Skin of body (tissue), 2 donors: Measurements from ENCODE around the gene MARS1. TPM values are rescaled to one million over a fixed set of nuclear protein-coding genes. Genes with fewer than 3 reads are reported as not detected.

ENCODE experiments used
- DNase-seq: peaks from one replicate; lab custom pipeline; 2025; lab: John Stamatoyannopoulos, UW
- total RNA-seq: library from RNA; depleted of rRNA; stranded (reverse); fragments of >200 nt; gene quantifications from one replicate; pipeline ENCODE4 v1.2.3, GENCODE V29; 2014

Gene MARS1
- total RNA-seq, 1 donor from 2014 or later, result 51.8 TPM

- no peak for DNase-seq
Observed at GRCh38 chr12:57471661-57472060, 16.2 kb upstream of the MARS1 start.

DNA sequence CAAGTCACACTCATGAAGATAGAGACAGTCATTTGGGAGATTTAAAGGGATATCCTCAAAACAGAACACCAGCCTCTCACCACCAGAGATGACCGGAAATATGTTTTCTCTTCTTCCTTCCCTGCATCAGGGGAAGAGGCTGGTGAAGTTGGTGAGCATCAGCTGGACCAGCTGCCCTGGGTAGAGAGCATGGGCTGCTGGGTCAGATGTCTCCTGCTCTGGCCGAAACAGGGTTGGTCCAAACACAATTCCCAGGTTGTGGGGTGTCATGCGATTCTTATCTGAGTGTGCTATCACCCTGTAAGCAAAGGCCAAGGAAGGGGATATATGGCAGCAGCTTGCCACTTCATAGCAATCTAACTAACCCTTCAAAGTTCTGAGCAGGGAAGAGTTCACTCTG is 15.5 kb upstream of the MARS1 start:
- no peak for DNase-seq

- DNase-seq, result no peak
Observed at GRCh38 chr12:57473392-57473791, 14.5 kb upstream of the MARS1 start.

DNA sequence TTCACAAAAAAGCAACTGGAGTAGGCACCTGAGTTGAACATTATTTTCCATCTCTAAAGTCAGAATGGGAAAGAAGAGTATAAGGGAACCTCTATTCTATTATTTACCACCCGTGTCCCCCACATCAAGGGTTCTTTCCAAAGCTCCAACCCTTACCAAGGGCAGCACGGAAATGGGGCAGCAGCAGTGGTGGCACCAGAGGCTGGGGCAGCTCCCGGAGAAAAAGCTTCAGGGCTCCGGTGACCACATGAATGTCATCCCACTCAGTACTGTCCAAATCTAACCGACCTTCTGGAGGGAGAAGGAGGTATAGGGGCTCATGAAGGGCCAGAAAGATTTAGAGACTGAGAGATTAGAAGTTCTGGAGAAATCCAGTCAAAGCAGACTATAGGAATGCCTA is 14.0 kb upstream of the MARS1 start:
- no peak for DNase-seq

- no peak for DNase-seq
Observed at GRCh38 chr12:57474430-57474829, 13.4 kb upstream of the MARS1 start.

GRCh38 chr12:57474862-57475261 is 13.0 kb upstream of the MARS1 start:
- DNase-seq, result no peak

- no peak for DNase-seq
Observed at GRCh38 chr12:57475271-57476161, 12.4 kb upstream of the MARS1 start.

GRCh38 chr12:57476162-57476992 is 11.5 kb upstream of the MARS1 start:
- DNase-seq, result no peak

DNA sequence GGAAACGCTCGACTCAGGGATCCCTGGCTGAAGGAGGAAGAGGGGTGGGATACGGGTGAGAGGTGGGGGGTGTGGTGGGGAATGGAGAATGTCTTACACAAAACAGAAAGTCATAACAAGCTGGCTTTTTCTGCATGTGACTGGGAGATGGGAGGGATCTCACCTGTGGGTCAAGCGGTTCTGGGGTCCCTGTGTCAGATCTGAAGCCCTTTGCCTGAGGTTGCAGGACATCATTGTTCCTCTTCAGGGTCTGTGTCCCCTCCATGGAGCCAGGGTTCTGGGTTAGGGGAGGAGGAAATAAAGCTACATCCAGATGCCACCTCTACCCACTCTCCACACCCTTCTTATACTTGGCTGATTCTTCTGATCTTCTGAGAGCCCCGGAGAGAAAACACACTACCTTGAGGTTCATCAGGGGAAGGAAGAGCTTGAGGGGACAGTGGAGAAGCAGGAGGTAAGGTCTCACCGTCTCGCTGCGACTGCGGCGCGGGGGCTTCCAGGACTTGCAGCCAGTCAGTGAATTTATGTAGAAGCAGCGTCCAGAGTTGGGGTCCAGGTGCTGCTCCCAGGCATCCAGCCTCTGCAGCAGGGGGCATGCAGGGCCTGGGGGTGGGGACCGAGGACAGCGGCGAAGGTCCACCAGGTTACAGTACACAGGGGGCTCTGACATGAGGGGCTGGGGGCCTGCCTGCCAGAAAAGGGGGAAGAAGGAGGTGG is 10.7 kb upstream of the MARS1 start:
- DNase-seq, result no peak

DNA sequence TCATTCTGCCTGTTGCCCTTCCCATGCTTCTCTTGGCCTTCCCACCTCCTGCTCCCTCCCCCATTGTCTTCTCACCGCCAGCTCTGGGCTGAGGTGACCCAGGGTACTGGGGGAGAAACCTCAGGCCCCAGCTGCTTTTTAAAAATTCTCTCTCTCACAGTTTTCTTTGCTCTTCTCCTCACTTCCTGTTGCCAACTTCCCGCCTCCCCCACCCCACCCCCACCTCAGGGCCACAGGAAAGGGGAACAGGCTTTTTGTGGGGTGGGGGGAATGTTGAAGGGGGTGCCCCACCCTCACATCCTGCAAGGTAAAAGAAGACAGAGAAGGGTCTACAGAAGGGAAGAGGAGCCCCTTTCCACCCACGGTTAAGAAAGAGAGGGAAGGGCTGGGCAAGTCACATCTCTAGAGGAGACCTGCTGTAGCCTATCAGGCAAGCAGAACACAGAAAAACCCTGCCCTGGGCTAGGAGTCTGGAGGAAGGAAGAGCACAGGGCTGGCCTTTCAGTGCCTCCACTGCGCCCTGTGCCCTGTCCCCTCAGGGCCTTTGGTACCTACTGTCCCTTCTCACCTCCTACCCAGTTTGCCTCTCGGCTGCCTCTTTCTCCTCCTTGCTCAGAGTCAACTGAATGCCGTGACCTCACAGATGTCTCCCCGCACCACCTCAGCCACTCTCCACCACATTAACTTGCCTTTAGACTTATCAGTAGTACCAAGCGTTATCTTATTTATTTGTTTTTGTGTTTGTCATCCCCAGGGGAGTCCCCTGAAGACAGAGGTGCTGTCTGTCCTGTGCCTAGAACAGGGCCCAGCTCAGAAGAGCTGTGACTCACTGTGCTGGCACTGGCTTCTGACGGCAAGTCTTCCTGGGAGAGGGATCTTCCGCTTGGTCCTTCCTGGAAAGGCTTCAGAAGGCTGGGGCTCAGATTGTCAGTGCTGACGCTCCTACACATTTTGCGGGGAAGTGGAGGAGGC is 9.9 kb upstream of the MARS1 start:
- no peak for DNase-seq

- DNase-seq, result no peak
Observed at GRCh38 chr12:57479043-57479375, 8.9 kb upstream of the MARS1 start.

DNA sequence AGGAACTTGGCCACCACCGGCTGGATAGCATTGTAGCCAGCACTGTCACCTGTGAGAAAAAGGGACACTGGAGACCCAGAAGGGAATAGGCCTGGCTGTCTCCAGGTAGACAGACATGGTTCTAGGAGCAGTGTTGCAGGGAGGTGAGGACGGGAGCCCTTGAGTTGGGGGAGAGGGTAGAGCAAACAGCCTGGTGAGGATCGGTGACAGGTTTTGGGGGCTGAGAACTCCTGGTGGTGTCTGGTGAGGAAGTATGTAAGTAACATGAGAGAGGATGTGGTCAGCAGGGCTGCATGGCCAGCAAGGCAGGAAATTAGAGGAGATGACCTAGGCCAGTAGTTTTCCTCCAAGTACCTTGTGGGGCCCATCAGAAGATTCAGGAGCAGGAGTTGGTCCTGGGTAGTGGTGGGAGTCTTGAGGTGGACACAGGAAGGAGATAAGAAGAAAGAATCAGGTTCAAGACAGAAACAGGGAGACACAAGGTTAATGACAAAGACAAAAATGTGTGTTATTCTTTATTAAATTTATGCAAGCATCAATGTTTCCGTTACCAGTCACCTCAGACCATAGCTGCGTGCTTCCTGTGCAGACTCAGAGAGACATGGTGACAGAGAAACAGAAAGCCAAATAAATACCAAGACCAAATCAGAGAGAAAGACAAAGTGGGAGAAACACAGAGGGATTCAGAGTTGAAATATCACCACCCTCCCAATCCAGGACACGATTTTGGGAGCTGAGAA is 8.3 kb upstream of the MARS1 start, which contains the start of gene ARHGAP9:
Gene ARHGAP9 (minus strand): TSS at position 491 of the 740 bp plus-strand sequence. CDS start 460 bp downstream, at position 31.
- no peak for DNase-seq

- no peak for DNase-seq
Observed at GRCh38 chr12:57481671-57482070, 6.2 kb upstream of the MARS1 start.

DNA sequence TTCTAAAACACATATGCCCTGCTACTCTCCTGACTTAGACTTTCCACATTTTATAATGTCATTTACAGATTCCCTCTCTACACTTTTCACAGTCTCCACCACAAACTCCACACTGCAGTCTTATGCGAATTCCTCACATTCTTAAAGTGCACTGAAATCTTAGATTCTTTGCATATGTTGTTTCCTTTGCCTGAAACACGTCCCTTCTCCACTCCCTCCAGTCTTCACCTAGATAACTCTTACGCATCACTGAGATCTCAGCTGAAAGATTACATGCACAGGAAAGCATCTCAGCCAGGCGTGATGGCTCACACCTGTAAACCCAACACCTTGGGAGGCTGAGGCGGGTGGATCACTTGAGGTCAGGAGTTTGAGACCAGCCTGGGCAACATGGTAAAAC is 4.4 kb upstream of the MARS1 start:
- DNase-seq, result no peak

GRCh38 chr12:57485695-57486094 is 2.2 kb upstream of the MARS1 start:
- DNase-seq, result no peak

DNA sequence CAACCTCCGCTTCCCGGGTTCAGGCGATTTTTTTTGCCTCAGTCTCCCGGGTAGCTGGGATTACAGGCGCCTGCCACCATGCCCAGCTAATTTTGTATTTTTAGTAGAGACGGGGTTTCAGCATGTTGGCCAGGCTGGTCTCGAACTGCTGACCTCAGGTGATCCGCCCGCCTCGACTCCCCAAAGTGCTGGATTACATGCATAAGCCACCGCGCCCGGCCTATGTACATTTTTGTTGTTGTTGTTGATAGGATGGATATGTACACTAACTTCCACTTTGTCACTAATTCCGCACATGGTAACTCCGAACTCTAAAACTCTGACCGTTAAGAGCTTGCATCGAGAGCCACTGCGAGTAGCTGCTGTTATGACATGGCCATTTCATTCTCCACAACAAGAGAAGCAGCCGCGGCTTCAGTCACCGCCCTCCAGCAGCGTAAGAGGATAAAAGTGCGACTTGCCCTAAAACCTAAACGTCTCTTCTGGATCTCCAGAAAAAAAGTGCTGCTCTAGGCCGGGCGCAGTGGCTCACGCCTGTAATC is 742 bp upstream of the MARS1 start:
- no peak for DNase-seq

DNA sequence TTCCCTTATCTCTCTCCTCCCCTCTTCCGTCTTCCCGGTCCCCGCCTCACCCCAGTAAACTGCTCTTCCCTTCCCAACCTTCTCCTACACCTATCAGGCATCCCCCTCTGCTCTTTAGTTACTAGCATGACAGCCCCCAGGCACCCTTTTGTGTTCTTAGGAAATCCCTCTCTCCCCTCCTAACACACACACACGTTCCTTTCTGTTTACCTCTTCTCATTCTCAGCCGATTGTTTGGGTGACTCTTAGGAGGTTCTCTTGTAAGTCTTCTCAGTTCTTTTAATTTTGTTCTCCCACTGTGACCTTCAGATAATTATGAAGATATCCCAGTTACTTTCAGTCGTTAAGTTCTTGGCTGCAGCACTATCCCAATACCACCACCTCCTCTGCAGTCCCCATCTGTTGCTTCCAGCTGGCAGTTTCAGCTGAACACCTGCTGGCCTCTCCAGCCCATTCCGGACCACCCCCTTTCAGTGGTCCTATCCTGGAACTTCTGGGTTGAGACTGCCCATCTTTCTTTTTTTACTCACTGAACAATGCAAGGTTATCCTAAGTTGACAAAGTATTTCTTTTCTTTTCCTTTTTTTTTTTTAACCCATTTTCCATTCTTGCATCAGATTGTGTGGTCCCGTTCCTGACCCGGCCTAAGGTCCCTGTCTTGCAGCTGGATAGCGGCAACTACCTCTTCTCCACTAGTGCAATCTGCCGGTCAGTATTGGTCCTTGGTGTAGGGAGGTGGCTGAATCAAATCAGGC is 711 bp downstream of the MARS1 start:
- DNase-seq, result no peak

- DNase-seq, result no peak
Observed at GRCh38 chr12:57489157-57489641, 1.3 kb downstream of the MARS1 start.

- DNase-seq, result no peak
Observed at GRCh38 chr12:57490126-57490525, 2.3 kb downstream of the MARS1 start.
